Testis (tissue), 3 donors: ENCODE results near the gene NRXN3. TPM values are rescaled to one million over a fixed set of nuclear protein-coding genes. Genes with fewer than 3 reads are reported as not detected.

Source experiments
- DNase-seq: peaks from one replicate; pipeline ENCODE4 v3.0.0-alpha.2; 2019
- H3K27ac ChIP-seq, 2 donors: fragments of 200-600 bp; sonication (generic); one replicate each; pipeline ENCODE4 v1.5.1; 2019
- H3K27me3 ChIP-seq: fragments of 200-600 bp; sonication (generic); one replicate; pipeline ENCODE4 v1.5.1; 2019
- H3K36me3 ChIP-seq: fragments of 200-600 bp; sonication (generic); one replicate; pipeline ENCODE4 v1.5.1; 2017; ENCODE audit warnings: low read depth; ENCODE audit errors: missing control alignments
- H3K4me1 ChIP-seq: fragments of 200-600 bp; sonication (generic); one replicate; pipeline ENCODE4 v1.5.1; 2019
- H3K4me3 ChIP-seq, 2 donors: fragments of 200-600 bp; sonication (generic); one replicate each; pipeline ENCODE4 v1.5.1; 2017 to 2019
- H3K9me3 ChIP-seq: fragments of 200-600 bp; sonication (generic); one replicate; pipeline ENCODE4 v1.5.1; 2017
- POLR2A ChIP-seq: fragments of 450-650 bp; IDR thresholded peaks from one replicate; pipeline ENCODE4 v1.6.1; 2017; ENCODE audit warnings: antibody characterized with exemption, mild to moderate bottlenecking, moderate library complexity
- WGBS, 2 donors: methylation state at CpG; one replicate each; pipeline ENCODE4 v1.1.5; 2018; 5-methylcytosine and 5-hydroxymethylcytosine counted together
- intact Hi-C: fragments of 100-400 bp; cut with DNase I; formaldehyde crosslinking; loops from one replicate; pipeline ENCODE4 v1.15.1; 2023; ENCODE audit warnings: low total_unique reads
- polyA plus RNA-seq: library from polyadenylated mRNA; stranded (reverse); fragments of 350-450 nt; fragmentation: Illumina TruSeq; extraction: RNeasy Lipid Tissue Mini Kit (QIAGEN cat#74804); gene quantifications from one replicate; pipeline ENCODE4 v1.2.3, GENCODE V29; 2014; ENCODE audit warnings: low read depth, low replicate concordance; ENCODE audit not compliant: insufficient read depth
- total RNA-seq, 2 donors: library from RNA; depleted of rRNA; stranded (reverse); fragments of >200 nt; gene quantifications; one replicate each; pipeline ENCODE4 v1.2.3, GENCODE V29; 2016
- TF ChIP-seq, protein P1 (sequence below), 3 experiments: fragments of 450-650 bp in 2 of 3; fragments of 200-600 bp in 1 of 3; sonication (generic) in 1 of 3; IDR thresholded peaks; one replicate each; pipeline ENCODE4 v1.5.1; 2016 to 2019; ENCODE audit warnings: antibody characterized with exemption in 3 of 3, mild to moderate bottlenecking in 2 of 3, moderate library complexity in 1 of 3

Gene NRXN3
- total and polyA plus RNA-seq, 3 donors from 2014 or later = 3.5 to 8.0 (median 3.9) TPM

DNA sequence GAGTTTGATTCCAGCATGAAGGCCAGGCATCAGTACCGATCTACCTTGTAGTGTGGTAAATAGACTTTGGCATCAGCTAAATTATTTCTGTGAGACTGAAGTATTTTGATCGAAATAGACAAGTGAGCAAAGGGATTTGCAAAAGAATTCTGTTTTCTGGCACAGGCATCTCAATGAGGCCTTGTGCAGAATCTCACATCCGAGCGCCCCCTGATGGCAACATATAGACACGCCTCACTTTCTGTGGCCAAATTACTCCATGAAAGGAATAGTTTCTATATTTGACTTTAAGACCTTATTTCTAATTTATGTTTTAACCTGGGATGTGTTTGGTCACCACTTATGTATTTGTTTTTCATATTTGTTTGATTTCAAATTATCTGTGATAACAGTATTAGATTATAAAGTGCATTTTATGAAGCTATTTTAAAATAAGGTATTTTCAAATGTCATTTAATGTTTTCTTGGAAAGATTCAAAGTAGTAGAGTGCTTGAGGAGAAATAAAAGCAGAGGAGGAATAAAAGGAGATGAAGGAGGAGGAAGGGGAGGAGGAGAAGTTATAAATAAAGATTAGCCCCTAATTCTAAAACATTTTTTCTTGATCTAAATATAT is 731.9 kb downstream of the NRXN3 start:
- TF ChIP-seq, protein P1, sequence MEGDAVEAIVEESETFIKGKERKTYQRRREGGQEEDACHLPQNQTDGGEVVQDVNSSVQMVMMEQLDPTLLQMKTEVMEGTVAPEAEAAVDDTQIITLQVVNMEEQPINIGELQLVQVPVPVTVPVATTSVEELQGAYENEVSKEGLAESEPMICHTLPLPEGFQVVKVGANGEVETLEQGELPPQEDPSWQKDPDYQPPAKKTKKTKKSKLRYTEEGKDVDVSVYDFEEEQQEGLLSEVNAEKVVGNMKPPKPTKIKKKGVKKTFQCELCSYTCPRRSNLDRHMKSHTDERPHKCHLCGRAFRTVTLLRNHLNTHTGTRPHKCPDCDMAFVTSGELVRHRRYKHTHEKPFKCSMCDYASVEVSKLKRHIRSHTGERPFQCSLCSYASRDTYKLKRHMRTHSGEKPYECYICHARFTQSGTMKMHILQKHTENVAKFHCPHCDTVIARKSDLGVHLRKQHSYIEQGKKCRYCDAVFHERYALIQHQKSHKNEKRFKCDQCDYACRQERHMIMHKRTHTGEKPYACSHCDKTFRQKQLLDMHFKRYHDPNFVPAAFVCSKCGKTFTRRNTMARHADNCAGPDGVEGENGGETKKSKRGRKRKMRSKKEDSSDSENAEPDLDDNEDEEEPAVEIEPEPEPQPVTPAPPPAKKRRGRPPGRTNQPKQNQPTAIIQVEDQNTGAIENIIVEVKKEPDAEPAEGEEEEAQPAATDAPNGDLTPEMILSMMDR (IDR thresholded peaks at IDR 0.05) = peak in 2 of 3 experiments; percentile 24 to 50
- TF ChIP-seq POLR2A = no peak
- WGBS, 2 donors = 24 to 28% methylated on average over 5 of the region's 5 CpGs
- Histone ChIP-seq H3K4me3 (no peak overlapping the region), H3K27ac (no peak overlapping the region), H3K4me1 (no peaks in the 10 kb centered on the region), H3K36me3 (no peaks in the 10 kb centered on the region), H3K9me3 (no peaks in the 10 kb centered on the region), H3K27me3 (no peaks in the 10 kb centered on the region)
- peak; percentile 69 for DNase-seq
- intact Hi-C loops = no loop called here

DNA sequence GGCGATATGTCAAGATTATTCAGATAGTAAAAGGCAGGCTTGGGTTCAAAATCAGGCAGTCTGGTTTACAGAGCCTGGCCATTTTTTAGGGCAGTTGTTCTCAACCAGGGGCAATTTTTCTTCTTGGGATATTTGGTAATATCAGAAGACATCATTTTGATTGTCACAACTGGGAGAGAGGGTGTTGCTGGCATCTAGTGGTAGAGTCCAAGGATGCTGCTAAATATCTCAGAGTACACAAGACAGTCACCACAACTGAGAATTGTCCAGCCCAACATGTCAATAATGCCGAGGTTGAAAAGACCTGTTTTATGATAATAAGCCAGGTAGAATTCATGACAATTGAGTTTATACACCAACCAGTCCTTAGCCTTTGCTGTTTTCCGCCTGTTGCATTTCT is 733.9 kb downstream of the NRXN3 start:
- intact Hi-C loops = no loop called here
- 92% methylated on average over 3 of the region's 3 CpGs for WGBS, 2 donors
- H3K27ac ChIP-seq = no peak overlapping the region
- no peaks in the 10 kb centered on the region for H3K27me3 ChIP-seq
- no peak overlapping the region for H3K4me3 ChIP-seq
- H3K9me3 ChIP-seq = no peaks in the 10 kb centered on the region
- H3K36me3 ChIP-seq = no peaks in the 10 kb centered on the region
- DNase-seq = no peak
- no peaks in the 10 kb centered on the region for H3K4me1 ChIP-seq
- no peak for TF ChIP-seq POLR2A
- TF ChIP-seq, protein P1 (IDR thresholded peaks at IDR 0.05) = no peak

DNA sequence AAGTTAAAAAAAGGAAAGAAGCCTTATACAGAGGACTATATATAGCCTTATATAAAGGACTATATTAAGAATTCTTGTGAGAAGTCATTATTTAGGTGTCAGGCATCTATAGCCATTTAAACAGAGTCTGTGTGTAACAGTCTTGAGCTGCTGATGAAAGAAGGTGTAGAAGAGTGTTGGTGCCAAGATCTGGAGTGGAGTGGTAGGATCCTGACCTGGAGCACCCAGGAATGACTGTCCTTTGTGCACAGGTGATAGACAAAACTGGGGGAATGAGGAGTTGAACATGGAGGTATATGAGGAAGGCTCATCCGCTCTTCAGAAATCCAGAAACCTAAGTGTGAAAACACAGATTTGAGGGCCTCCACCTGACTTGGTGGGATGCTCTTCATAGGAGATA is 747.3 kb downstream of the NRXN3 start:
- TF ChIP-seq POLR2A = no peak
- TF ChIP-seq, protein P1 (IDR thresholded peaks at IDR 0.05) = no peak
- DNase-seq = no peak
- Histone ChIP-seq H3K27ac (no peak overlapping the region), H3K36me3 (no peaks in the 10 kb centered on the region), H3K9me3 (no peaks in the 10 kb centered on the region), H3K4me3 (no peak overlapping the region), H3K4me1 (no peaks in the 10 kb centered on the region), H3K27me3 (no peaks in the 10 kb centered on the region)
- WGBS, 2 donors = 86 to 88% methylated on average over 1 of the region's 1 CpG
- intact Hi-C loops = no loop called here

DNA sequence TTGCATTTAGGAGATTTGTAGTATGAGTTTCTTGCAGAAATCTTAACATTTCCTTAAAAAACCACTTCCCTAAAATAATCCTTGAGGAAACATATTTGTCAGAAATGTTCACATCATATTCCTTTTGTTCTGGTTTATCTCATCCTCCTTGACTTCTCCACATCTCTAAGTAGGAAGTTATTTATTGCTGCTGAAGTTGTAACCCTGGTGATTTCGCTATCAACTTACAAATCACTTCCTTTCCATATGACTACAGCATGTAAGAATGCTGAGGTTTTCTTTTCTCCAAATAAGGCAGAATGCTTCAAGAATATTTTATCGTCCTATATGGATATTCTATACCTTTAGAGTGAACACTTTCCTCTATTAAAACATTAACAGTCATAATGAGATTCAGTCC is 751.7 kb downstream of the NRXN3 start:
- TF ChIP-seq, protein P1 (IDR thresholded peaks at IDR 0.05) = no peak
- TF ChIP-seq POLR2A = no peak
- no peak for DNase-seq
- no peaks in the 10 kb centered on the region for H3K9me3 ChIP-seq
- no peak overlapping the region for H3K4me3 ChIP-seq
- H3K4me1 ChIP-seq = no peaks in the 10 kb centered on the region
- H3K36me3 ChIP-seq = no peaks in the 10 kb centered on the region
- H3K27me3 ChIP-seq = no peaks in the 10 kb centered on the region
- 43 to 65% methylated on average over 2 of the region's 2 CpGs for WGBS, 2 donors
- intact Hi-C loops = no loop called here
- no peak overlapping the region for H3K27ac ChIP-seq

DNA sequence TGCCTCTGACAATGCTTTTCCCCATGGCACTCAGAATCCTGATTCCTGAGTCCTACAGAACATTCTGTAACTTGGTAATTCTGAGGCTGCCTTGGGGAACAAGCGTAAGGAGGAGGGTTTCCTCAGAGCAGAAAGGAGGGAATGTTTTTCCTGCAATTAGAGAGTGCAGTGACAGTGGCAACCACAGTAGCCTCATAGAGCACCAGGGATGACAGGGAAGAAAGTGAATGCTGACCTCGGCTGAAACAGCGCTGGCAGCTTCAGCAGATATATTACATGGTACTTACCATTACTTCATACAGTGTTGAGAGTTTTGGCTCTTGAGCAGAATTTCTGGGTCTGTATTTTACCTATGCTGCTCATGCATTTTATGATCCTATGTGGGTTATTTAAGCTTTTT is 757.1 kb downstream of the NRXN3 start:
- Histone ChIP-seq H3K4me1 (no peaks in the 10 kb centered on the region), H3K9me3 (no peaks in the 10 kb centered on the region), H3K27ac (no peak overlapping the region), H3K27me3 (no peaks in the 10 kb centered on the region), H3K4me3 (no peak overlapping the region), H3K36me3 (no peaks in the 10 kb centered on the region)
- WGBS, 2 donors = 72 to 80% methylated on average over 3 of the region's 3 CpGs
- no peak for TF ChIP-seq POLR2A
- TF ChIP-seq, protein P1 (IDR thresholded peaks at IDR 0.05) = no peak
- intact Hi-C loops = no loop called here
- no peak for DNase-seq
